ENCODE data around the gene CTNND2. TPM values are rescaled to one million over a fixed set of nuclear protein-coding genes. Genes with fewer than 3 reads are reported as not detected.

CTNND2 gene
- total RNA-seq, 1 donor from 2014 or later, result 13.9 TPM

GRCh38 chr5:11476866-11477265 lies 427.4 kb downstream of the CTNND2 start:
- no peak for DNase-seq (ENCODE audit: low spot score)
- Histone ChIP-seq H3F3A (ENCODE audit: low read depth) (no peaks in the 10 kb centered on the region), H3K79me2 (ENCODE audit: low read depth) (no peaks in the 10 kb centered on the region), H3K9ac (no peak overlapping the region), H3K4me3 (no peak overlapping the region), H3K4me2 (no peak overlapping the region), H3K36me3 (no peaks in the 10 kb centered on the region), H3K4me1 (no peaks in the 10 kb centered on the region), H3K27me3 (no peaks in the 10 kb centered on the region), H2AFZ (replicated peaks) (no peak overlapping the region), H4K20me1 (ENCODE audit: low read depth) (no peaks in the 10 kb centered on the region), H3K9me3 (ENCODE audit: low read depth) (no peaks in the 10 kb centered on the region), H3K27ac (no peak overlapping the region)
- no peaks in the 10 kb centered on the region for H3K9me3 Mint-ChIP-seq
- H3K27me3 Mint-ChIP-seq (ENCODE audit: insufficient read depth, low read depth), result peaks cover 2% of the 10 kb centered on the region
- H3K36me3 Mint-ChIP-seq, result peaks cover 14% of the 10 kb centered on the region
- H3K4me3 Mint-ChIP-seq, result no peak overlapping the region
- H3K4me1 Mint-ChIP-seq, result no peaks in the 10 kb centered on the region
- TF ChIP-seq CTCF (IDR thresholded peaks at IDR 0.05) (no peak), EZH2 (IDR thresholded peaks at IDR 0.05) (no peak), EZH2phosphoT487 (IDR thresholded peaks at IDR 0.05) (no peak)
- no peak overlapping the region for H3K27ac Mint-ChIP-seq

- H3K27ac ChIP-seq, result no peak overlapping the region
- no peaks in the 10 kb centered on the region for H3K27me3 Mint-ChIP-seq (ENCODE audit: insufficient read depth, low read depth)
- no peak overlapping the region for H3K4me3 ChIP-seq
Measured at GRCh38 chr5:11468334-11469039, 435.8 kb downstream of the CTNND2 start.

GRCh38 chr5:11467588-11467987 lies 436.7 kb downstream of the CTNND2 start:
- H3K36me3 Mint-ChIP-seq, result peaks cover 7% of the 10 kb centered on the region
- no peak overlapping the region for H3K9ac ChIP-seq
- H4K20me1 ChIP-seq (ENCODE audit: low read depth), result no peaks in the 10 kb centered on the region
- no peak overlapping the region for H3K27ac Mint-ChIP-seq
- H3K36me3 ChIP-seq, result no peaks in the 10 kb centered on the region
- H3K27me3 ChIP-seq, result no peaks in the 10 kb centered on the region
- no peaks in the 10 kb centered on the region for H3F3A ChIP-seq (ENCODE audit: low read depth)
- H2AFZ ChIP-seq (replicated peaks), result no peak overlapping the region
- no peak overlapping the region for H3K27ac ChIP-seq
- H3K9me3 ChIP-seq (ENCODE audit: low read depth), result no peaks in the 10 kb centered on the region
- no peaks in the 10 kb centered on the region for H3K4me1 ChIP-seq
- no peak overlapping the region for H3K4me3 Mint-ChIP-seq
- no peaks in the 10 kb centered on the region for H3K9me3 Mint-ChIP-seq
- H3K4me3 ChIP-seq, result no peak overlapping the region
- no peaks in the 10 kb centered on the region for H3K79me2 ChIP-seq (ENCODE audit: low read depth)
- H3K27me3 Mint-ChIP-seq (ENCODE audit: insufficient read depth, low read depth), result no peaks in the 10 kb centered on the region
- H3K4me1 Mint-ChIP-seq, result peaks cover 5% of the 10 kb centered on the region
- no peak for DNase-seq (ENCODE audit: low spot score)
- TF ChIP-seq EZH2 (IDR thresholded peaks at IDR 0.05) (no peak), EZH2phosphoT487 (IDR thresholded peaks at IDR 0.05) (no peak), CTCF (IDR thresholded peaks at IDR 0.05) (no peak)
- no peak overlapping the region for H3K4me2 ChIP-seq

More at GRCh38 chr5:11468334-11469039, 435.8 kb downstream of the CTNND2 start:
- H3K4me1 Mint-ChIP-seq, result peaks cover 5% of the 10 kb centered on the region
- no peak overlapping the region for H3K4me3 Mint-ChIP-seq
- no peak for DNase-seq (ENCODE audit: low spot score)
- Histone ChIP-seq H3K9me3 (ENCODE audit: low read depth) (no peaks in the 10 kb centered on the region), H4K20me1 (ENCODE audit: low read depth) (no peaks in the 10 kb centered on the region), H3K4me1 (no peaks in the 10 kb centered on the region), H3K4me2 (no peak overlapping the region), H2AFZ (replicated peaks) (no peak overlapping the region), H3K27me3 (no peaks in the 10 kb centered on the region), H3K36me3 (no peaks in the 10 kb centered on the region), H3K79me2 (ENCODE audit: low read depth) (no peaks in the 10 kb centered on the region), H3F3A (ENCODE audit: low read depth) (no peaks in the 10 kb centered on the region), H3K9ac (no peak overlapping the region)
- H3K27ac Mint-ChIP-seq, result no peak overlapping the region
- no peaks in the 10 kb centered on the region for H3K9me3 Mint-ChIP-seq
- peaks cover 8% of the 10 kb centered on the region for H3K36me3 Mint-ChIP-seq
- TF ChIP-seq EZH2 (IDR thresholded peaks at IDR 0.05), result no peak

- no peaks in the 10 kb centered on the region for H3K27me3 ChIP-seq
- no peak overlapping the region for H3K27ac Mint-ChIP-seq
- H3K4me3 ChIP-seq, result no peak overlapping the region
- H3K9ac ChIP-seq, result no peak overlapping the region
- H3K4me2 ChIP-seq, result no peak overlapping the region
- peaks cover 4% of the 10 kb centered on the region for H3K36me3 Mint-ChIP-seq
- no peaks in the 10 kb centered on the region for H3K4me1 Mint-ChIP-seq
- no peak for DNase-seq (ENCODE audit: low spot score)
- no peaks in the 10 kb centered on the region for H3K9me3 ChIP-seq (ENCODE audit: low read depth)
- H3K27me3 Mint-ChIP-seq (ENCODE audit: insufficient read depth, low read depth), result peaks cover 4% of the 10 kb centered on the region
- no peaks in the 10 kb centered on the region for H3K9me3 Mint-ChIP-seq
- no peak overlapping the region for H3K27ac ChIP-seq
- no peak overlapping the region for H3K4me3 Mint-ChIP-seq
- TF ChIP-seq EZH2phosphoT487 (IDR thresholded peaks at IDR 0.05) (no peak), CTCF (IDR thresholded peaks at IDR 0.05) (no peak), EZH2 (IDR thresholded peaks at IDR 0.05) (no peak)
- H3K36me3 ChIP-seq, result no peaks in the 10 kb centered on the region
- H4K20me1 ChIP-seq (ENCODE audit: low read depth), result no peaks in the 10 kb centered on the region
- no peaks in the 10 kb centered on the region for H3F3A ChIP-seq (ENCODE audit: low read depth)
- no peaks in the 10 kb centered on the region for H3K4me1 ChIP-seq
- H2AFZ ChIP-seq (replicated peaks), result no peak overlapping the region
- no peaks in the 10 kb centered on the region for H3K79me2 ChIP-seq (ENCODE audit: low read depth)
Measured at GRCh38 chr5:11459716-11460115, 444.5 kb downstream of the CTNND2 start.
